NCI-H2196 (cell line): ENCODE results near the gene SPDL1.
A peak's percentile ranks its signal among the peaks of the same experiment; 100 is the strongest.
"Not testable (repeated sequence)": the region's sequence is repeated elsewhere in the genome, so short reads cannot be mapped to it uniquely, and the experiment has no call there.

Experiments
- DNase-seq: peaks from one replicate; lab custom pipeline; 2025; ENCODE audit not compliant: unreplicated experiment; lab: John Stamatoyannopoulos, UW

SPDL1 gene

DNA sequence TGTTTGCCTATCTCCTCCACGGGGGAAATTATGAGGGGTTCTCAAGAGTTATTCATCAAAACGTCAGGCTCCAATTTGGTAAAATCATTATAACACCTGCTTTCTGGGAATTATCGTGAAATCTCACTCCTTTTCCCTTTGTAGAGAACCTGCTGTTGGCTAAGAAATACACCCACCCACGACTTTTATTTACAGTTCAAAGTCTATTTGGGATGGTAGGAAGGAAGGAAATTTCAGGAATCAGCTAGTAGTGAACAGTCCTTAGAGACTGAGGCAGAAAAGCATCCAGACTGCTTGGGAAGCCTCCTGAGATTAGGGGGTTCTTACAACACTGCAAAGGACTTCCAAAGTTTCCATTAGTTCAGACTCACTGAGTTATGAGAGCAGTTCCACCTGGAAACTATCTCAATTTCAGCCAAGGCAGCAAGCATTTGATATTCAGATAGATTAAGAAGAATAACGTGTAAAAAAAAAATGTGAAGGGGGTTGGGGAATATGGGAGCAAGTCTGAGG is 9.4 kb upstream of the SPDL1 start:
- DNase-seq, result no peak

DNA sequence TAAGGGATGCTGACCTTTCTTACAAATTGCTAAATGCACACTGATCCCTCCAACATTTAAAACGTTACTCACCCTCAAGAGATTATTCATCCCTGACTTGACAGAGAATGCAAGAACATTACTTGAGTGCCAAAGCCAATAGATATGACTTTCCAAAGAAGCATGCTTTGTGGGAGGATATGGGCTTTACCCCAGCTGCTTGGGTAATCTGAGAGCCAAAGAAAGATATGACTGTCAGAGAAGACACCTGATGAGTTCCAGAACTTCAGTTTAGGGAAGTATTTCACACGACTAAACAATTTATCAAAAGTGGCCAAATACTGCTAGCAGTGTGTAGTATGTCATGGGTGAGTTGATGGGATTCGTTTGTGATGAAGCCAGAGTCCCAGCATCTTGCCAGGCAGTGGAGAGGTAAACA is 7.4 kb upstream of the SPDL1 start:
- no peak for DNase-seq

DNA sequence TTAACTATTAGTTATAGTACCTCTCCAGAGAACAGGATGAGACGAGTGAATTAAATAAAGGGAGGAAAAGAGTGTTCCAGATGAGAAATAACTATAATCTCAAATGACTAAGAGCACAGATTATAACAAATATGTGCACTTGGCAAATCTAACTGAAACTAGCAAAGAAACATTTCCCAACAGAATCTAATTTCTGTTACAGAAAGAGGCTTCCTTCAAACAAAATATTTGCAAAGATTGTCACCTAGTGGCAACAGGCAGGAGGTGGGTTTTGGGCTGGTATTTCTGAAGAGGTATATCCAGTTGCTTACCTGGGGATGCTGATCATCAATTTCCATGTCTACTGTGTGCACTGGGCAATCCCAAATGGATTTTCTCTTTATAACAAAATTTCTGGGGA is 5.6 kb upstream of the SPDL1 start:
- no peak for DNase-seq

DNA sequence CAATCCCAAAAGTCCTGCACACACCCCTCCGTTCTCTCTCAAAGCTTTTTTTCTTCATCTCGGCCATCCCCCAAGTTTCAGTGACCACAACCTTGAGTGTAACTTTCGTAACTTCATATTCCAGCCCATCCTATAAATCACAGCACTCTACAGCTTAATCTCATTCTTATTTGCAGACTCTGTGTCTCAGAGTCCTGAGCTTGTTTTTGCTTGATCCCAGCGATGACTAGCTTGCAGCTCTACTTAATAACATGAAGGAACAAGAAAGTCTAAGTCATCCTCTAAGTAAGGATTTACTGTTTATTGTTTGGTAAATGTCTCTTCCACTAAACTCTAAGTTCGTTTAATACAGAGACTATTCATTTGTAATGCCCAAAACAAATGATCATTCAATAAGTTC is 2.6 kb upstream of the SPDL1 start:
- DNase-seq, result no peak

DNA sequence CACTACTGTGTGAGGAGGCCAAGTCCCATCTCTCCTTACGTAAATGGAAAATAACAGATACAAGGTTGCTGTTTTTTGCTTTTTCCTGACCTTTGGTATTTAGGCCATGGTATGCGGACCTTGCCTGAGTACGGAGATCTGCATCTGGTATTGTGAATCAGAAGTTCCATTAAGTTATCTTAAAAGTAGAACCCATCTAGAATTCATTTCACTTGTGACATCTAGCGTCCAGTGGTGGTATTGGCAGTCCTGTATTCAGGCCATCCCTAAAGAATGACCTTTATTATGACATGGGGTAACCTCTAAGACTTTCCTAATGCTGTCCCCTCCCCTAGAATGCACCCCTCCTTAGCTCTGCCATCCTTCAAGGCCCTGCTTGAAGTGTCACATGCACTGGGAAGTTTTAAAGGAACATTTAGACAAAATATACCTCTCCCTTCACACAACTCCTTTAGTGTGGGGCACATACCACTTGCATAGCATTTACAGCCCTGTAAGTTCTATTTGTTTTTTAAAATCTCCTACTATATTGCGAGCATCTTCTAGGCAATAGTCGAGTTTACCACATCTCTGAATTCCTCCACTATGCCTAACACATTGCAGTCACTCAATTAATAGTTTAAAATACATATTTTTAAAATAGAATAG is 1.9 kb upstream of the SPDL1 start:
- peak; percentile 55 for DNase-seq

DNA sequence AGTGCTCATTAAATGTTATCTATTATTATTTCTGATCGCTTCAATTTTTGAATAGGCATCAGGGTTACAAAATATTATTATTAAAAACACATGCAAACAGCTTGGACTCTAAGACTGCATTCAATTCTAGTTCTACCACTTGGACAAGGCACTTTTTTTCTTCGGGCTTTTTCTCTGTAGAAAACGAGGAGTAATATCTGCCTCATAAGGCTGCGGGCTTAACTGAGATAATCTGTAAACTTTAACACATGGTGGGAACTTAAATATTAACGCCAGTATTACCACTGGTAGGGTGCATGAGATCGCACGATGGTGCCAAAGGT is 511 bp upstream of the SPDL1 start:
- no peak for DNase-seq

DNA sequence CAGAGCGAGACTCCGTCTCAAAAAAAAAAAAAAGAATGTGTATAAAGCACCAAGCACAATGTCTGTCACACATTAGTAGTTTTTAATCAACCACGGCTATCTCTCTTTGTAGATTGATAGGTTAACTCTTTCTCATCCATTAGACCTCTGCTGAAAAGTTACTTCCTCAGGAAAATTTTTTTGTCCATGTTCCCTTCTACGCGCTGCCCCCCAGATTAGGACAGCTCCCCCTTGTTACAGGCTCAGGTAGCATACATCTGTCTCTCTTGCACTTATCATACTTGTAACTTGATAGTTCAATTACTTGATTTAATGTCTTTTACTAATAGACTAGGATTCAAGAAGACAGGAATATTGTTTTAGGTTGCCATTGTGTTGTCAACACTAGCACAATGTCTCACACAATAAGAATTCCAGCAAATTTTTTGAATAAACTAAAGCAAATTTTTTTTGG is 1.5 kb downstream of the SPDL1 start:
- DNase-seq, result no peak

DNA sequence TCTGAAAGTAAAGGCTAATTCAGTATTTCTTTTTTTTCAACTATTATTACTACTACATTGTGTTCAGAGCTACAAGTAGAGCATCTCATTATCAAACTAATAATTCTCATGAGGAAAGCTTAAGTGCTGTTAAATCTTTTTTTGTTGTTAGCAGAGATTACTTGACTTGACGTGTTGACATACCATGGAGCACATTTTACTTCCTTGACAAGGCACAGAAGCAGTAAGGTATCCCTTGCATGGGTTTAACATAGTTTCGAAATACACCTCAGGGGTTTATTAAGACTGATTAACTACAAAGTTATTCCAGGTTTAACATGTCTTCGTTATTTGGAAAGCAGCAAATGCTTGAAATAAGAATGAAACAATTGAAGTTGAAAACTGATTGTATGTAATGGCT is 7.0 kb downstream of the SPDL1 start:
- DNase-seq, result no peak

DNA sequence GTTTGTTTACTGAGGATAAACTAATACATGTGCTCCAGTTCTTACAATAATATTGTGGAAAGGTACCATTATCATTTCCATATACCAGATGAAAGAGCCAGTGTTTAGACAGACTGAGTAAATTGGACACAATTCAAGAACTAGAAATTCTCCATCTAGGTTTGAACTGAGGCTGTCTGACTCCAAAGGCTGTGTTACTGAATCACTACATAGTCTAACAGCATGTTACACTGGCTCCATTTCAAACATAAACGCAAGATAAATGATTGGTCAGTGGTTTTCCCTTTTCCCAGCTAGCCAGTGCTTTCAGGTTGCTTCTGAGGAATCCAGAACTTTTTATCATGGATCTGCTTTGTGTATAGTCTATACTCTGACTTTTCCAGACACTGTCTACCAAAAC is 8.1 kb downstream of the SPDL1 start:
- no peak for DNase-seq

DNA sequence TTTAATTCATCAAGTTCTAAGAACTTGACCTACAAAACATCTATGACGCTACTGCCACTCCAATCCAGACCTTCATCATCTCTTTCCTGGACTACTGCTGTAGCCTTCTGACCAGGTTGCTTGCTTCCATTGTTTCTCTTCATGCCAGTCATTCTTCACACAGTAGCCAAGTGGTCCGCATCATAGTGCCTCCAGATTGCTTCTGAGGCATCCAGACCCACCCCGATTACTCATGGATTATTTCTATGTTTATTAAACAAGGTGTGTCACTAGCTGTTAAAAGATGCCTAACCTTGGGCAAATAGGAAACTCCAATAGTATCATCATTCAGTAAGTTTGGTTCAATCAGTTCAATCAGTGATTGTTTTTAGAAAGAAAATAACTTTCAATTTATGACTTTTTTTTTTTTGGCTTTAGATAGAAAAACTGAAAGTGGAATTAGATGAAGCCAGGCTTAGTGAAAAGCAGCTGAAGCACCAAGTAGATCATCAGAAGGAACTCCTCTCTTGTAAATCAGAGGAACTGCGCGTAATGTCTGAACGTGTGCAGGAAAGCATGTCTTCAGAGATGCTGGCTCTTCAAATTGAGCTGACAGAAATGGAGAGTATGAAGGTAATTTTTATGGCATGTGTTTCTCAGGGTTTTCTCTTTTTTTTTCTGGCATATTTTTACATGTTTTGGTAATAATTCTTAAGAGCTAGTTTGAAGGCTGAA is 9.5 kb downstream of the SPDL1 start:
- DNase-seq, result no peak

DNA sequence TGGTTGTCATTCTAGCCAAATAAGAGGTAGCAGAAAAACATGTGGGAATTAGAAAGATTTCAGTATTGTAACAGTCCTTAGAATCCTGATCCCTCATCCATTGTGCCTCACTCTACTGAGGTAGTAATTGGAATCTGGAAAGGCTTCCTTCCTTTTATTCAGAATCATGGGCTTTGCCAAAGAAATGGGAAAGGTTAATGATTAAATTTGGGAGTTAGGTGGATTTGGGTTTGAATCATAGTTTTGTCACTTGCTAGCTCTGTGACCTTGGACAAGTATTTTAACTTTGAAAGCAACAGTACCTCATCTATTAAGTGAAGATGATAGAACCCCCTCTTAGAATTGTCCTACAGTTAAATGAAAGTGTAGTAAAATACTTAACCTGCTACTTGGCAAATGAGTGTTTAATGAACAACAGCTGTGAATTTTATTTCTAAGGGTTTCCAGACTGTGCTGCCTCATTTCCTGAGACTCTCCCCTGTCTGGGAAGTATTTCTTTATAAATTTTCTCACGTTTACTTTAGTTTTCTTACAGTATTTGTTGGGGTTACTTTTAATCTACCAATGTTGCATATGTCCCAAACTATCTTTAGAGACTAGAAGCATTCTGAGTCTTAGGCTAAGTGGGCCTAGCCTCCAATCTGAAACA is 11.7 kb downstream of the SPDL1 start:
- no peak for DNase-seq

DNA sequence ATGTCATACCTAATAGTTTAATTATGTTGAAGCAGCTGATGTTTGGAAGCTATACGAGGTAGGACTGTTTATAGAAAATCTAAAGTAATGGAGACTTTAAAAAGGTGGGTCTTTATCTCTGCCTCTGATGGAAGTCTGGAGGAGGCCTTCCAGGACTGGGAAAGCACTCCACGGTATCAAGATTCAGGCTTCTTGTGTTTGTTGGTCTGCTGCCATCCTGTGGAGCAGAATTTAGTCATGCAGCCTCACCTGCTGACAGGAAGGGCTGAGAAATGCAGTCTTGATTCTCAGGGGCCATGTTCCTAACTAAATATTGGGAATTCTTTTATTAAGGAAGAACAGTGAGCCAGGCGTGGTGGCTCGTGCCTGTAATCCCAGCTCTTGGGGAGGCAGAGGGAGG is 15.9 kb downstream of the SPDL1 start:
- DNase-seq, result no peak

DNA sequence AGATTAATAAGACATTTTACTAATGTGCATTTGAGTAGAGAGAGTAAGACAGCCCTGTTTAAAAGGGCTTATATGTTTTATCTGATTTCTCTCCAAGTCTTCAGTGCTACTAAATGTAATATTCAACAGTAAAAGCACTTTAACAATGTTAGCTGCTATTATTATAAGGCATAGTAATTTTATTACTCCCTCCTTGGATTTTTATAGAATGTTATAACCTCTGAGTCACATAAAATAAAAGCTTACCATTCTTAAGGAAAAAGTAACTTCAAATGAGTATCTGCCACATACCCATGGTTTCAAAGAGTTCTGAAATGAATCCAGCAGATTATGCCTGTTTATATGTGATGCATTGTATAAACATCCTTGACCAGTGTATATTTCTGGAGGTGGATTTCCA is 19.0 kb downstream of the SPDL1 start:
- DNase-seq, result no peak

DNA sequence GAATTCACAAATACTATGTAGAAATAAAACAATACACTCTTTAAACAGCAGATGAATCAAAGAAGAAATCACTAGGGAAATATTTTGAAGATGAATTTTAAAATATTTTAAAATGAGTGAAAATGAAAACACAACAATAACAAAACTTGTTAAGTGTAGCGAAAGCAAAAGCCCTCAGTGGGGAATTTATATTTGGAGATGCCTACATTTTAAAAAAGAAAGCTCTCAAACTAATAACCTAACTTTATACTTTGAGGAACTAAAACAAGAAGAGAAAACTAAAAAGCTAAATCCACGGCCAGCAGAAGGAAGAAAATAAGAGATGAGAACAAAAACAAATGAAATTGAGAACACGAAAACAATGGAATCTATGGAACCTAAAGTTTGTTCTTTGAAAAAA is 22.7 kb downstream of the SPDL1 start:
- no peak for DNase-seq

DNA sequence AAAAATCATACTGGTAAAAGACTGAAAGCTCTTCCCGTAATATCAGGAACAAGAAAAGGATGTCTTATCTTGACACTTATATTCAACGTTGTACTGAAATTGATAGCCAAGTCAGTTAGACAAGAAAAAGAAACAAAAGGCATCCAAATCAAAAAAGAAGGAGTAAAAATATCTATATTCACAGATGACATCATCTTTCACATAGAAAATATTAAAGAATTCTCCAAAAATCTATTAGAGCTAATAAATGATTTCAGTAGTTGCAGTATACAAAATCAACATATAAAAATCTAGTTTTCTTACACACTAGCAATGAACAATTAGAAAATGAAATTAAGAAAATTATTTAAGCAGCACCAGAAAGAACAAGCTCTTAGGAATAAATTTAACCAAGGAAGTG is 24.3 kb downstream of the SPDL1 start:
- no peak for DNase-seq

DNA sequence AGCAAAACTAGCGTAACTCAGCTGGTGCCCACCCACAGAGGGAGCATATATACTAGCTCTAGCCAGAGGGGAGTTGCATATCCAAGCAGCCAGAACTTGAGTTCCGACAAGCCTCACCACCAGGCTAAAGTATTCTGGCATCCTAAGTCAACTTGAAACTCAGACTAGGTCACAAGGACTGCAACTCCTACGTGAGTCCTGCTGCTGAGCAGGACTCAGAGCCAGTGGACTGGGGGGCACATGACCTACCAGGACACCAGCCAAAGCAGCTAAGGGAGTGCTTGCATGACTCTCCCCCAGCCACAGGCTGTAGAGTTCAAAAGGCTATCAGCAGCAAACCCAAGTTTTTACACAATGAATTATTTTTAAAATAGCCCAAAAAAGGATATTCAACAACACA is 26.1 kb downstream of the SPDL1 start:
- no peak for DNase-seq

DNA sequence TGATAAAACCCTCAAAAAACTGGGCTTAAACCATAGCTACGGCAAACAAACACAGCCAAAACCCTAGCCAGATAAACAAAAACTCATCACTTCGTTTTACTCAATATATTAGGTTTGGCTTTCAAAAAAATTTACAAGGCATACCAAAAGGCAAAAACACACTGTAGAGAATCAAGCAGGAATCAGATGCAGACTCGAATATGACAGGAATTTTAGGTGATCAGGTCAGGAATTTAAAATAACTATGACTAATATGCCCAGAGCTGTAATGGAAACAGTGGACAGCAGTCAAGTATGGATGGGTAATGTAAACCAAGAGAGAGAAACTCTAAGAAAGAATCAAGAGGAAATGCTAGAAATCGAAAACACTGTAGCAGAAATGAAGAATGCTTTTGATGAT is 27.0 kb downstream of the SPDL1 start:
- no peak for DNase-seq

DNA sequence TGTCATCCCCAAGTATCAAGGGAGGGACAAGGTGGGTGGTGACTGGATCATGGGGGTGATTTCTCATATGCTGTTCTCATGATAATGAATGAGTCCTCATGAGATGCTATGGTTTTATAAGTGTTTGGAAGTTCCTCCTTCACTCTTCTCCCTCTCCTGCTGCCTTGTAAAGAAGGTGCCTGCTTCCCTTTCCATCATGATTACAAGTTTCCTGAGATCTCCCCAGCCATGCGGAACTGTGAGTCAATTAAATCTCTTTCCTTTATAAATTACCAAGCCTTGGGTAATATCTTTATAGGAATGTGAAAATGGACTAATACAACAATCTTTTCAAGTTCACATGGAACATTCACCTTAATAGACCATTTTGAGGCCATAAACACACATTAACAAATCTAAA is 32.0 kb downstream of the SPDL1 start:
- no peak for DNase-seq

DNA sequence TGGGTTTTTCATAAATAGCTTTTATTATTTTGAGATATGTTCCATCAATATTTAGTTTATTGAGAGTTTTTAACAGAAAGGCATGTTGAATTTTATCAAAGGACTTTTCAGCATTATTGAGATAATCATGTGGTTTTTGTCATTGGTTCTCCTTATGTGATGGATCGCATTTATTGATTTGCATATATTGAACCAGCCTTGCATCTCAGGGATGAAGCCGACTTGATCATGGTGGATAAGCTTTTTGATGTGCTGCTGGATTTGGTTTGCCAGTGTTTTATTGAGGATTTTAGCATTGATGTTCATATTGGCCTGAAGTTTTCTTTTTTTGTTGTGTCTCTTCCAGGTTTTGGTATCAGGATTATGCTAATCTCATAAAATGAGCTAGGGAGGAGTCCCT is 40.7 kb downstream of the SPDL1 start:
- not testable (repeated sequence) for DNase-seq

DNA sequence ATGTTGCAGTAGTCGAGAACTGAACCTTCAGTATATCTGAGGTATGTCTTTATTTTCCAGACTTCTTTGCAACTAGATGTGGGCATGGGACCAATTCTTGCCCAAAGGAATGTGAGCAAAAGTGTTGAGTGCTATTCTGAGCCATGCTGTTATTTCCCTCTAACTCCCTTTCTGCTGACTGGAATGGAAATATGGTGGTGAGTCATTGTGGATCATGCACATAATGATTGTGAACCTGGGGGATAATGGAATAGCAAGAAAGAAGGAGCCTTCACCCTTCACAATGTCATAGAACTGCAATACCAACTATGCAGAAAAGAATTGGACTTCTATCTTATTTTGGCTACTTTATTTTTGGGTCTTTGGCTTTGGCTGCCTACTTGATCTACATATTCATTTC is 43.2 kb downstream of the SPDL1 start:
- DNase-seq, result no peak

DNA sequence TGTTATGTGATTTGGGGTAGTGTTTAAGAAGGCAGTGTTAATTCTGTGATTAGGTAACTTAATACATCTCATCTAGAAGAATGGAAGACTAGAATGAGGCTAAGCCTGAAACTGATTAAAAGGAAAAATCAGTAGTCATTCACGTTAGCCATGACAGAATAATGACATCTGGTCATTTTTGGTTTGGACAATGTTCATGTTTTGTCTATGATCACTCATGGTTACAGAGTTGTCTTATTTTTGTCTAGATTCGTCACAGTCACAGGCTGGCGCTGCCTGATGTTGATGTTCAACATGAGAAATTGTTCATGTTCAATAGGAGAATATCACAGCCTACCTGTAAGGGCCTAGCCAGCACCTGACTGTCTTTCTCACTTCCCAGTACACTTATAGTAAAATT is 44.0 kb downstream of the SPDL1 start:
- DNase-seq, result no peak

DNA sequence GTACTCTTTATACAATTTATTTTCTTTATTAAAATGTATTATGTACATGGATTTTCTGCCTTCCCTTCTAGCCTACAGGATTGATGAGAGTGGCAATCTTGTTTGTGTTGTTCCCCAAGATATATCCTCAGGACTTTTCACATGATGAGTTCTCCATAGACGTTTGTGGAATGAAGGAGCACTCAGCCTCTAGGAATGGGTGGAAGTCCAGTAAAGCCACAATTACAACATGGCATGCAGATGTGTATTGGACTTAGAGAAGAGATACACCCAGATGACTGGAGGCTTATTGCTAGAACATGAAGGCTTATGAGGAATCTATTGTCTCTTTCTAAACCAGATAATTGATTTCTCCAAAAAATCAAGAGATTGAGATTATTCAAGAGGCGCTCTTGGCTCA is 45.3 kb downstream of the SPDL1 start:
- no peak for DNase-seq
